GM18873 (cell line): ENCODE measurements around the gene RIC3.

ENCODE experiments used
- ATAC-seq: cut with Tn5 transposase; IDR thresholded peaks from one replicate; pipeline ENCODE4 v1.9.1; 2021; ENCODE audit warnings: mild to moderate bottlenecking, moderate library complexity, moderate number of reproducible peaks; ENCODE audit not compliant: unreplicated experiment, low FRiP score

The RIC3 gene, protein sequence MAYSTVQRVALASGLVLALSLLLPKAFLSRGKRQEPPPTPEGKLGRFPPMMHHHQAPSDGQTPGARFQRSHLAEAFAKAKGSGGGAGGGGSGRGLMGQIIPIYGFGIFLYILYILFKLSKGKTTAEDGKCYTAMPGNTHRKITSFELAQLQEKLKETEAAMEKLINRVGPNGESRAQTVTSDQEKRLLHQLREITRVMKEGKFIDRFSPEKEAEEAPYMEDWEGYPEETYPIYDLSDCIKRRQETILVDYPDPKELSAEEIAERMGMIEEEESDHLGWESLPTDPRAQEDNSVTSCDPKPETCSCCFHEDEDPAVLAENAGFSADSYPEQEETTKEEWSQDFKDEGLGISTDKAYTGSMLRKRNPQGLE

DNA sequence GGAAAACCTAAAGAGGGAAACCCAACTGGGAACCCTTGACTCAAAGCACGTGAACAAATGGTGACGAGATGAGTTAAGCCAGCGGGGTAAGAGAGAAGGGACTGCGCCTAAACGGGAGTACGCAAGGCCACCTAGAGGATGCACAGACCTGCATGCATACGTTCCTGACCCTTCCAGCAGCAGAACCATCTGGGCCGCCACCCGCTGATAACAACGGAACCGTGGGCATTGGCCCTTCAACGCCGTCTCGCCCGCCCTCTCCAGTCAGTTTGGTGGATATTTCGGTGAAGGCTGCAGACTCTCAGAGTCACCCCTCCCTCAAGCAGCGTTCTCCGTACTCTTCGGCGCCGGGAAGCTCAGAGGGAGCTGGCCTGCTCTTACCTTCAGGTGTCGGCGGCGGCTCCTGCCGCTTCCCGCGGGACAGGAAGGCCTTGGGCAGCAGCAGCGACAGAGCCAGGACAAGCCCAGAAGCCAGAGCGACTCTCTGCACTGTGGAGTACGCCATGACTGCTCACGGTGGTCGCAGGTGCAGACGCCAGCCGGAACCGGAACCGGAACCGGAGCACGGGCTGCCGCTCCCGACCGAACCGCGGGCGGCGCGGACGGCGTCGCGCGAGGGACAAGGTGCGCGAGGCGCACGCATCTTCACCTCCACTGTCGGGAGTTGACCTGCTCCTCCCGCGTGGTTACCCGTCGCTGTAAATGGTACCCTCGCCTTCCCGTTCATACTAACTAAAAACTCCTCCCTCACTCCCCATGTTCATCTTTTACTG is at the start of gene RIC3:
RIC3 (minus strand) TSS at position 541 of the 773 bp plus-strand sequence; CDS start at position 505, 36 bp downstream.
- no peak for ATAC-seq

DNA sequence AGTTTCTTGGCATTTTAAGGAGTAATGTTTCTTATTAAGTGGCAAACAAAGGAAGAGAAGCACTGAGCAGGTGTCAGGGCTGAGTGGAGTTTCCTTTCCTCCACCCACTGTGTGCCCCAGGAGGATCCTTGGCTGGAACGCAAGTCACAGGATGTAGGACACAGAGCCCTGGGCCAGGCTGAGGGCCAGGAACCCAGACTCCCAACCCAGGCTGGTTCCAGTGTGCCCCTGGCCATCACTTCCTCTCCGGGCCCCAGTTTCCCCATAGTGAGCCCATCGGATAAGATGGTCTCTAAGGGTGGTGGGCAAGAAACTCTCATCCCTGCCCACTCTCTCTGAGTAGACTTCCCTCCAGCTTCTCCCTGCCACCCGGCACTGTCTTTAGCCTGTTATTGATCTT is 49.6 kb upstream of the RIC3 start:
- no peak for ATAC-seq

DNA sequence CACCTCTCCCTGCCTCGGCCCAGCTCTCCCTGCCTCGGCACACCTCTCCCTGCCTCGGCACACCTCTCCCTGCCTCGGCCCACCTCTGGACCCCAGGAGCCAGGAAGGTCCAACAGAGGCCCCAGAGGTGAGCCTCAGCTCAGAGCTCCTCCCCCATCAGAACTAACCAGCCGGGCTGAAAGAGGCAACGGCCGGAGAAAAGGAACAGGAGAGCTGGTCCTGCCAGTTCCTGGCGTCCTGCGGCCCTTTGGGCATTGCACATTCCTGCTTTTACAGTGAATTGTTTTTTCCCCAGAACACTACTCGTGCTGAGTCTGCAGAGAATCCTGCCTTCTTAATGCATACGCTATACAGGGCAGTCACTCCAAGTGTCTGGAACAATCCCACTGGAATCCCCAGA is 49.1 kb upstream of the RIC3 start:
- ATAC-seq = no peak

DNA sequence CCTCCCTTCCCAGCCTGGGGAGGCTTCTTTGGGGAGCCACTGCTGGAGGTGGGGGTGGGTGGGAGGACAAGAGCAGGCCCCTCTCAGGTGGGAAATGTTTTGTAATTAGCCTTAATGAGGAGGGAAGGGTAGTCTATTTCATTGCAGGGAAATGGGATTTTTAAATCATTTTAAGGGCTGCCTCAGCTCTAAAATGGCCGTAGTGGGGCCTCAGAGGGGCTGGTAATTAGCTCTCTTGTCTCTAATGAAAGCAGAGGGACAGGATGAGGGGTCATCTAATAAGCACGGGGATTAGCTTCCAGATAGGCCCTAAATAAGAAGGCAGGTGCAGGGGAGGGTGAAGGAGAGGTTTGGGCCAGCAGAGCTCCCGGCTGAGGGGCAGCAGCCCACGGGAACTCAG is 48.3 kb upstream of the RIC3 start:
- no peak for ATAC-seq

DNA sequence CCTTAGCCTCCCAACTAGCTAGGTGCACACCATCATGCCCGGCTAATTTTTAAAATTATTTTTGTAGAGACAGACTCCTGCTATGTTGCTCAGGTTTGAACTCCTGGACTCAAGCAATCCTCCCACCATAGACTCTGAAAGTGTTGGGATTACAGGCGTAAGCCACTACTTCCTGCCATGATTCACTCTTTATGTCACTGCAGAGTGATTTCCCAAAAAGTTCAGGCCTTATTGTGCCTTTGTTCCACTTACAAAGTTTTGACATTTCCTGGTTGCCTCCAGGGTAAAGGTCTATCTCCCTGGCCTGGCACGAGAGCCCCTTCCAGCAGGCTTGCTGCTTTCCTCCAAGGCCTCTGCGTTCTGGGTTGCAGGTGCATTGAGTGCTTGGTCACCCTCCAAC is 44.6 kb upstream of the RIC3 start:
- no peak for ATAC-seq

DNA sequence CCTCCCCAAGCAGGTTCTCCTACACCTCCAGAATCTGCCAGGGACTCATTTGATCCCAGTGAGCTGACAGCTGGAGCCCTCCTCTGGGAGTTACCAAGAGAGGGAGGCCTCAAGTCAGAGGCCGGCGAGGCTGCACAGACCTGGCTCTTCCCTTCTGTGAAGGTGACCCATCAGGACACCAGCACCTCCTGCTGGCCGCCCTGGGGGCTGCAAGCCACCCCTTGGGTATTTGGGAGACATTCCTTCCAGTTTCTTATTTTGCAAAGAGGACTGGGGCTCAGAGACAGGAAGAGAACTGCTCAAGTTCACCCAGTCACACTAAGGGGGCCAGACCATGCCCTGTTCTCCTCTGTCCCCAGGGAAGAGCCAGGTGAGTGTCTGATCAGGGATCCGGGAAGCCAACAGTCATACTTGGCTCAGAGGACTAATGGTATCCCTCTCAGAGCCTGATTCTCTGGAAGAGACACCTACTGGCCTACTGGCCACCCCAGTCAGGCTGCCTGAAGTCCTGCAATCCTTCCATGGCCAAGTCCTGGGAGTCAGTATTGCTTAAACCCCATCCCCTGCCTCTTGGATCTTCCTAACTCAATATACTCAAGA is 40.5 kb upstream of the RIC3 start:
- no peak for ATAC-seq

DNA sequence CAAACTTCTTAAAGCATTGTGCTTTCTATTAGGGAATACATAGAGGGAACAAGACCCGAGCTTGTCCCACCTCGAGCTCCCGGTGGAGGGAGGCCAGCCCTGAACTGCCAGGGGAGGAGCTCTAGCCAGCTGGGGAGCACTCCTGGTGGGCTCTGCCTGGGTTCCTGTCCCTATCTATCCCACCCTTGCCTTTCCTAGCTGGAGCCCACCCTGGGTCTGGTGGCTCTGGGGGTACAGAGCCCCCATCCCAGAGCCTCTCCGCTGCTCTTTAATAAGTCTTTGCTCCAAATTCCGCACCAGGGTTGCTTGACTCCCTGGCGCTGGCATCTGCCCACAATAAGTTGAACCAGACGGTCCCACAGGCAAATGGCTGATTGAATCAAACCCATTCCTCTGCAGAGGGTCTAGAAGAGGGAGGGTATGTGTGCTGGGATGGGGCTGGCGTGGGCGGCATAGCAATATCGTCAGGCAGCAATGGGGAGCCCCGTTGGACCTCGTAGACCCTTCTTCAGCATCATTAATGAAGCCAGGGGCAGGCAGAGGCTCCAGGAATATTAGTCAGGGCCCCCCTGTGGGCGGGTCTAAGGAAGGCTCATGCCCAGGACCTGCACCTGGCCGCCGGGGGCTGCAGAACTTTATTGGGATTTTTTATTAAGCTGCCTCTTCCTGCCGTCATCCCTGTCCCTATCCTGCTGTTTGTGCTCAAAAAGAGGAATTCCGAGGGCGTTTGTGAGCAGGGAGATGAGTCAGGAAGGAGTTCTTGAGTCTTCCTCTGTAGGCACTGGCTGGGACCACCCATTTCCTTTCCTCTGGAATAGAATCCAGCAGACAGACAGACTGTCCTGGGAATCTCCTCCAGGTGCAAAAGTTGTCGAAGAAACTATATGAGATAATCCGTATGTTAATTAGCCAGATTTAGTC is 38.5 kb upstream of the RIC3 start:
- no peak for ATAC-seq

DNA sequence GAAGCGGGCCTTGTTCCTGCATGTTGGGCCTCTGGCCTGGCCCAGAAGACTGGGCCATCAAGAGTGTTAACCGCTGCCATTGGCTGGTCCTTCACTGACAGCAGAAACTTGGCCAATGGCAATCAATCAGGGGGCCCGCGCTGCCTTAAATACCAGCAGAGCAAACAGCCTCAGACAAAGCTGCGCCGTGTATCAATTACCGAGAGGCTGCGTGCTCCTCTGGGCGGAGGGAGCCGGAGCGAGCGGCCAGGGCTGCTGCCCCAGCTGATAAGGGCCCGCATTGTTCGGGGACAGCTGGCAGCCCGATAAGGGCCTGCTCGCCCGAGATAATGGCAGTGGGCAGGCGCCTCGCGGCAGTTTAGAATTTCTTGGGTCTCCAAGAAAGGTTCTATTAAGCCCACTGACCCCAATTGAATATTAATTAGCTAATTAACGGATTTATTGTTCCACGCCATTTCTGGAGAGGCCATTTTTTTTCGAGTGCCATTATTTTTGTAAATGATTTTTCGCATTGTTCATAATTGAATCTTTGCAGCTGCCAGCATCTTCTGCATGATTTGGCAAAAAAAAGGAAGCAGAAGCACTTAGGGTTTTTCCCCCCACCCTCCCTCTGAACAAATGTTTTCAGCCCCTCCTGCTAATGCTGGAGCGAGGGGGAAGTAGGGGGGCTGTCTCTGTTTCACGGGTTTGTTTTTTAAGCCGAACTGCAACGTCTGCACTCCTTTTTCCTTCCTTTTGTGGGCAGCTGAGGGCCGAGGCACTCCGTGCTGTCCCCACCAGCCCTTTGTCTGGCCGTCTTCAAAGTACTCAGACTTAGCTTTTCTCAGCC is 37.6 kb upstream of the RIC3 start:
- ATAC-seq = no peak

DNA sequence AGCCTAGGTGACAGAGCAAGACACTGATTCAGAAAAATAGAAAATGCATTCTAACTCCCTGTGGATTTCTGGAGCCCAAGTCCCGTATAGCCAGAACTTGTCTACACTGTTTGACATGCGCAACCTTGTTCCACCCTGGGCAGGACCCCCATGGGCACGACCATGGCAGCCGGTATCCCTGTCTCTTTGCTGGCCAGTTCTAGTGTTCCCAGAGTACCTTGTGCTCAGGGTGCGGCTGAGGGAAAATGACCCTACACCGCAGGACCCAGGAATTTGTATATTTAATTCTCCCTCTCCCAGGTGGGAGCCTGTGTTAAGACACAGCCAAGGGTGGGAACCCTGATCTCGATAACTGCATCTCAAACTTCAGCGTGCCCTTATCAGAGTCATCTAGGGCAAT is 36.7 kb upstream of the RIC3 start:
- ATAC-seq = no peak

DNA sequence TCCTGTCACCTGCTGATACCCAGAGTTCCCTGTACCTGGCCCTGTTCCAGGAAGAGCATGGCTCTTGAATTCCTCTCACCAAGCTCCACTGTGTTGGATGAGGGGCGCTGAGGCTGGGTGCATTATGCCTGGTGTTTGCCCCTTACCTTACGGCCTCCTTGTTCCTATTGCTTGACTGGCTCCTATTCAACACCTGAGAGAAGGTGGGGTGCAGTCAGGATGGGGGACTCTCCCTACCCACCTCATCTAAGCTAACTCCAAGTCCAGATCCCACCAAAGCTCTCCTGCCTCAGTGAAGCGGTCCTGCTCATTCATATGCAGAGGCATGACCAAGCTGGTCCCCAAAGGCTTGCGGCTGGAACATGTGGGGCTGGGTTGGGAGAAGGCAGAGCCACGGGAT is 35.8 kb upstream of the RIC3 start:
- no peak for ATAC-seq

DNA sequence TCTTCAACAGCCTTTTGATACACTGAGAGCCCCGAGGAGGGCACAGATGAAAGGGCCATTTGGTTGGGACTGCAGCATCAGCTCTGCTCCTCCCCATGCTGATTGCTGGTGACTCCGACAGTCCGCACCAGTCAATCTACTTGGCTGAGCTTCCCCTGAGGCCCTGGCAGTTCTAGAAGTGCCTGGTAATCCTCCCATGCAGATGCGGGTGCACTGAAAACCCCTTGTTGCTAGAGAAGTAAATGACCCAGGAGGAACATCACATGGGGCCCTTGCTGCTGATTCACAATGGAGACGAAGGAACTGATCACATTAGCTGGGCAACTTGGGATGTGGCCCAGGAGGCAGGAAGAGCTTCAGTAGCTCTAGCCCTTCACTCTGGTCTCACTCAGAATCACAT is 35.2 kb upstream of the RIC3 start:
- no peak for ATAC-seq

DNA sequence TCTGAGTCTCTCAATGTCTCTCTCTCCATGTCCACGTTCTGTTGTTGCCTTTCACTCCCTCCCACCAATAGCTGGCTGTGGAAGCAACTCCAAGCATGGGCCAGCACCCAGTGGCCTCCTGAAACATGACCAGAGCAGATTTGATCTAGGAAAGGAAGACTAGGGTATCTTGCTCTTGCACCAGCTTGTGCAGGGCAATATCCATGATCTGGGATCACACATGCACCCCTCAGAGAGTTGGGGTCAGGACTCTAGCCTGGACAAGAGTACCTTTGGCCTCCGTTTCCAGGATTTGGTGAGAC is 34.5 kb upstream of the RIC3 start:
- no peak for ATAC-seq

DNA sequence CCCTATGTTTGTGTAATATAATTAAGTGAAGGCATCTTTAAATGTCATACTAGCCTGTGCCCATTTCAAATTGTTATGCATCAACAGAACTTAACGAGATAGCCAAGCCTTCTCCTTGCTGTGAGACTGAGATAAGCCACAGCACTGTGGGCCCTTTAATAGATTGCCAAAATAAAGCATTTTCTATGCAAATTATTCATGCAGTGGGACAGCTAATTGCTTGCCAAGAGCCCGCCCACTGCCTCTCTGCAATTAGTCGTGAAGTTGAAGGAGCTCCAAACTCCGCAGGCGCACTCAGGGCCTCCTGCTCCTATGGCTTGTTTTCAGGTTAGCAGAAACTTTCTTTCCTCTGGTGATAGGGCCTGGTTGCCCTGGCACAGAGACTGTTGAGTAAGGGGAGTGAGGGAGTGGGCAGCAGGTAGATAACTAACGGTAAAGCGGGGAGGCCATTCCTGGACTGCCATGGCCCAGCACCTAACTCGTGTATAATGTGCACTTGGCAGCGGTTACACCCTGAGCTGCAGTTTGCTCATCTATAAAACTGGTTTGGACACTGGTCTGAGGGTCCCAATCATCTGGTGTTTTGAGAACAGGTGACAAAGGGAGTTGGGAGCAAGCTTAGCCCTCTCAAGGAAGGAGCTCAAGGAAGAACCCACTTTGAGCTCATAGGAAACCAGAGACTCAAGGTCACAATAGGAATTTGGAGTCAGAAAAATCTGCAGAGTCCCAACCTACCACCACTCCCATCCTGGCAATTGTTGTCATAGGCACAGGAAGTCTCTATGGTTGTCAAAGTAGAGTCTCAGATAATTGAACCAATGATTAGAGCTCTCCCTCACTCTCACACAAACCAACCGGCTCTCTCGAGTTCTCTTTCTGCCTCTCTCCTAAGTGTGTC is 33.9 kb upstream of the RIC3 start:
- ATAC-seq = no peak

DNA sequence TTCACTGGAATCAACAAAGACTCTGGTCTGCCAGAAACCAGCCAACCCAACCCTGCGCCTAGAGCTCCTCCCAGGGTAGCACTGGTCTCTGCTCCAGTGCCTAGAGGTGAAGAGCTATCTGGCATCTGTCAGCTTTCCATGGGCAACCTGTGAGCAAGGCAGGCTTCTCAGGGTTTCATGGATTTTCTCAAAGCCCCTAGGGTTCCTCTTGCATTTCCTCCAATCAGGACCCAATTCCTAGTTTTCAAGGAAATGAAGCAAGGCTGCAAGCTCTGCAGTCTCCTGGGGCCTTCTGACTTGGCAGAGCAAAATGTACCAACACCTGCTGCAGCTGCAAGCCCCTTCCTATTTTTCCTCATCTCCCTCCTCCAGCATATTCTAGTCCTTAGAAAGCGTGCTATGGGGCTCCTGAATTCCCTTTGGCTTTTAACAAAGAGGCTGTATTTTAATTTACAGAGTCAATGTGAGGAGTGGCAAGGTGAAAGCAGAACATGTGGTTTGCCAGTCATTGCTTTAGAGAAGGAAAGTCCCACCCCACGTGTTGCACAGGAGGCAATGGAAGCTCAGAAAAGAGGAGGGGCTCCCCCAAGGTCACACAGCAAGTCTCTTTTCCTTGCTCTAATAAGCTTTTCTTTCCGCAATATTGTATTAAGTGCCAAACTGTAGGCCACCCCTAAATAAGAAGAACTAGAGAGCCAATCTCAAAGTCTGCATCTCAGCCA is 33.0 kb upstream of the RIC3 start:
- no peak for ATAC-seq

DNA sequence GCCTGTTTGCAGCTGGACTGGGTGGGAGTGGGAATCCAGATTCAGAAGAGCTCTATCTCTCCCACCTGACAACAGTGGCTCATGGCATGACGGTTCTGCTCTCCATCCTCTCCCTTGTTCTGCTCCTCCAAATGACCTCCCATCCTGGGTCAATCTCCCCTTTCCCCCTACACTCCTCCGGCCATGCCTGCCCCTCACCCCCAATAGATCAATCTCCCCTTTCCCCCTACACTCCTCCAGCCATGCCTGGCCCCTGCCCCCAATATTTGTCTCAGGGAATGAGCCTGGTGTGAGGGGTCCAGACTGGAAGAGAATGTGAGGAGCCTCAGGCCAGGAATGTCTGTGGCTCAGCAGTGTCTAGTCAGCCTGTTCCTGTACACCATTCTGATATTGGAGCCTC is 30.9 kb upstream of the RIC3 start:
- ATAC-seq = no peak

DNA sequence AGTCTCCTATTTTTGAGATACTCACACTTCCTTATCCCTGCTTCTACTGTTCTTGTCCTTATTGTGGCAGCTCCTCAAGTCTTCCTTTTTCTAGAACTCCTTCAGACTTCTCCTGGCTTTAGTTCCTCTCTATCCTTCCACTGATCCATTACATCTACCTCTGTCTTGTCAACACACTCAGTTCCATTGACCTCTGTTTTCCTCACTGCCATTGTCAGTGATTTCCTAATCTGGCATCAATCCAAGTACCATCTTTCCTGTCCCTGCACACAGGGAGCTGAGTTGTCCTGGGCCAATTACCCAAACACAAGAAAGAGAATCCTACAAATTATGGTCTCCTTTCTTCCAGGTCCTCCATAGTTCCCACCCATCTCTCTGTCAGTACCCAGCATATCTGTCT is 27.9 kb upstream of the RIC3 start:
- ATAC-seq = no peak

DNA sequence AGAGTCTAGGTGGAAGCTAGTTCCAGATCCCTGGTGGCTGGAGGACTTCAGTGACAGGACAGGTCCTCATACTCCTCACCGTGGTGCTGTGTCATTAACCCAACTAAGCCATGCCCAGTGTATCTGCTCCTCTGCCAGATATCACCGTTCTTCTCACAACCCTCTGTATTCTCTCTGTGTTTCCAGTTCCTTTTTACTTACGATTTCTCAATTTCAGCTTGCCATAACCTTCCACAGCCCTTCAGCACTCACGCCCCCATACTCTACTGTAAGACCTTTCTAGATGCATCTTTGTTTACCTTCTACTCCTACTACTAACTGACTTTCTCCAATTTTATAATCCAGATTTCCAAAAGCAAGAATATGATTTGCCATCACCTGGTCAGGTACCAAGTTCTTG is 26.1 kb upstream of the RIC3 start:
- no peak for ATAC-seq

DNA sequence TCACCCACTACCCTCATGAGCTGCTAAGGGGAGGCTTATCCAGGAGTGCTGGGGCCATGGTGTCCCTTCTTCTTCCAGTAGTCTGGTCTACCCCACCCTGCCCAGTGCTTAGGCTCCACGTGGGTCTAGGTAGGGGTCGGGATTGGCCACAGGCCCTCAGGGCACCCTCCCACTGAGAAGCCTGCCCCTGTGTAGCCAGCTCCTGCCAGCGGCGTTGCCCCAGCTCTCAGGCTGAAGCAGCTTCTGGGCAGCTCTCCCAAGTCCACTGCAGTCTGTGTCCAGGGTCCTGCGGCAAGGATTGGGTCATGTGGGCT is 24.0 kb upstream of the RIC3 start:
- ATAC-seq = no peak
